Activated CD8-positive, alpha-beta T cell treated with anti-CD3 and anti-CD28 coated beads for 36 hours (primary cell): ENCODE measurements around the gene NUDT14. TPM values are rescaled to one million over a fixed set of nuclear protein-coding genes. Genes with fewer than 3 reads are reported as not detected.

Experiments
- ATAC-seq: fragments of 200-7000 bp; cut with Tn5 transposase; one replicate; pipeline ENCODE4 v1.10.0; 2021; ENCODE audit warnings: mild to moderate bottlenecking, moderate library complexity
- CTCF ChIA-PET: fragments of 350-600 bp; sonication (Branson Sonifier 250); formaldehyde crosslinking; loops from one replicate; lab custom pipeline; 2021; ENCODE audit warnings: antibody characterized with exemption; lab: Charles Lee
- POLR2A ChIA-PET: fragments of 350-600 bp; sonication (Branson Sonifier 250); formaldehyde crosslinking; loops from one replicate; lab custom pipeline; 2021; ENCODE audit warnings: antibody characterized with exemption; lab: Charles Lee
- DNase-seq: peaks from one replicate; pipeline ENCODE4 v3.0.0-alpha.2; 2020
- H3K27ac Mint-ChIP-seq: one replicate; pipeline ENCODE4 v1.8.0; 2021; ENCODE audit warnings: mild to moderate bottlenecking, mixed read lengths
- H3K27me3 Mint-ChIP-seq: one replicate; pipeline ENCODE4 v1.8.0; 2021; ENCODE audit warnings: mixed read lengths
- H3K36me3 Mint-ChIP-seq: one replicate; pipeline ENCODE4 v1.8.0; 2021; ENCODE audit warnings: low read depth, mixed read lengths
- H3K4me1 Mint-ChIP-seq: one replicate; pipeline ENCODE4 v1.8.0; 2021; ENCODE audit warnings: low read depth, mixed read lengths
- H3K4me3 Mint-ChIP-seq: one replicate; pipeline ENCODE4 v1.8.0; 2021; ENCODE audit warnings: mild to moderate bottlenecking, moderate library complexity, mixed read lengths
- H3K9me3 Mint-ChIP-seq: one replicate; pipeline ENCODE4 v1.8.0; 2021; ENCODE audit warnings: mixed read lengths
- intact Hi-C: fragments of 100-400 bp; cut with micrococcal nuclease; formaldehyde crosslinking; loops from one replicate; pipeline ENCODE4 v1.10.0; 2022
- total RNA-seq, 2 experiments: library from RNA; stranded (reverse); gene quantifications; one replicate each; pipeline ENCODE4 v1.2.3, GENCODE V29; 2021
- TF ChIP-seq, protein P1 (sequence below): fragments of 200-600 bp; IDR thresholded peaks from one replicate; pipeline ENCODE4 v1.8.0; 2022; ENCODE audit warnings: antibody characterized with exemption, mild to moderate bottlenecking

Gene NUDT14
- total RNA-seq, 2 experiments from 2014 or later, result 9.3 to 9.7 TPM

DNA sequence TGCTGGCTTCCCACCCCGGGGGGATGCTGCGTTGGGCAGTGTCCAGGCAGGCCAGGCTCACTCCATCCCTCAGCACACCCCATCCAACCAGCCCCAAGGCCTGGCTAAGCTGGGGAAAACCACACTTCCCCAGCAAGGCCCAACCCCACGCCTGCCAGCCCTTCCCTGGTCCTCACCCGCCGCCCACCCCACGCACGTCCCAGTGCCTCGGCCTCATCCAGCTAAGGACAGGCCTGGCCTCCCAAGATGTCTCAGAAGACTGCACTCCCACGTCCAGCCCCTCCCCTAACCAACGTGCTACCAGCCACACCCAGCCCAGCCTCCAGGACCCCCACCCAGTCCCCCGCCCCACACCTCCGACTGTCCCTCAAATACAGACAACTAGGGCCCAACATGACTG, 22.3 kb downstream of the NUDT14 start:
- Mint-ChIP-seq H3K27ac (no peak overlapping the region), H3K4me1 (no peaks in the 10 kb centered on the region), H3K27me3 (no peaks in the 10 kb centered on the region), H3K36me3 (no peaks in the 10 kb centered on the region), H3K4me3 (no peak overlapping the region), H3K9me3 (no peaks in the 10 kb centered on the region)
- ATAC-seq (no peak), DNase-seq (no peak)
- intact Hi-C loops, result no loop called here
- TF ChIP-seq, protein P1, sequence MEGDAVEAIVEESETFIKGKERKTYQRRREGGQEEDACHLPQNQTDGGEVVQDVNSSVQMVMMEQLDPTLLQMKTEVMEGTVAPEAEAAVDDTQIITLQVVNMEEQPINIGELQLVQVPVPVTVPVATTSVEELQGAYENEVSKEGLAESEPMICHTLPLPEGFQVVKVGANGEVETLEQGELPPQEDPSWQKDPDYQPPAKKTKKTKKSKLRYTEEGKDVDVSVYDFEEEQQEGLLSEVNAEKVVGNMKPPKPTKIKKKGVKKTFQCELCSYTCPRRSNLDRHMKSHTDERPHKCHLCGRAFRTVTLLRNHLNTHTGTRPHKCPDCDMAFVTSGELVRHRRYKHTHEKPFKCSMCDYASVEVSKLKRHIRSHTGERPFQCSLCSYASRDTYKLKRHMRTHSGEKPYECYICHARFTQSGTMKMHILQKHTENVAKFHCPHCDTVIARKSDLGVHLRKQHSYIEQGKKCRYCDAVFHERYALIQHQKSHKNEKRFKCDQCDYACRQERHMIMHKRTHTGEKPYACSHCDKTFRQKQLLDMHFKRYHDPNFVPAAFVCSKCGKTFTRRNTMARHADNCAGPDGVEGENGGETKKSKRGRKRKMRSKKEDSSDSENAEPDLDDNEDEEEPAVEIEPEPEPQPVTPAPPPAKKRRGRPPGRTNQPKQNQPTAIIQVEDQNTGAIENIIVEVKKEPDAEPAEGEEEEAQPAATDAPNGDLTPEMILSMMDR, result no peak
- CTCF ChIA-PET, result interaction anchor here (1.7 kb wide), 1 partner anchor 9 kb away, joined by 4 read pairs; the partner anchor contains the start of gene JAG2
- POLR2A ChIA-PET, result no interaction called here

DNA sequence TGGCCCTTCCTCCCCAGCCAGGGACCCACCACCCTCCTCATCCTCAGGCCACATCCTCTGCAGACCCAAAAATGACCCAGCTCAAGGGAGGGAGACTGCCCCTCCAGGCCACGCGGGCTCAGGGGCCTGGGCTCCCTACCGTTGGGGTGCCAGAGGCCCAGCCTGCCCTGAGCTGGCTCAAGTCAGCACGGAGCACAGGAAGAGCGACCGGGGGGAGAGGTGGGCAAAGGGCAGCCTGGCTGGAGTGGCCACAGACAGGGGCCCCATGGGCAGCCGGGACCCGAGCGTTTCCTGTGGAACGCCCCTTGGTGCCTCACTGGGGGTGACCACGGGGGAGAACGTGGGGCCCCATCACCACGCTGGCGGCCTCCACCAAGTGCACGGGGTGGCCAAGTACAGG, 23.2 kb downstream of the NUDT14 start:
- ChIA-PET CTCF (interaction anchor here (1.0 kb wide), 1 partner anchor 67 kb away, joined by 3 read pairs; no protein-coding TSS in a partner anchor), POLR2A (no interaction called here)
- H3K27ac Mint-ChIP-seq, result no peak overlapping the region
- H3K4me1 Mint-ChIP-seq, result no peaks in the 10 kb centered on the region
- H3K36me3 Mint-ChIP-seq, result no peaks in the 10 kb centered on the region
- no peaks in the 10 kb centered on the region for H3K9me3 Mint-ChIP-seq
- no peak for ATAC-seq
- H3K4me3 Mint-ChIP-seq, result no peak overlapping the region
- intact Hi-C loops, result no loop called here
- DNase-seq, result no peak
- TF ChIP-seq, protein P1, result no peak
- no peaks in the 10 kb centered on the region for H3K27me3 Mint-ChIP-seq

DNA sequence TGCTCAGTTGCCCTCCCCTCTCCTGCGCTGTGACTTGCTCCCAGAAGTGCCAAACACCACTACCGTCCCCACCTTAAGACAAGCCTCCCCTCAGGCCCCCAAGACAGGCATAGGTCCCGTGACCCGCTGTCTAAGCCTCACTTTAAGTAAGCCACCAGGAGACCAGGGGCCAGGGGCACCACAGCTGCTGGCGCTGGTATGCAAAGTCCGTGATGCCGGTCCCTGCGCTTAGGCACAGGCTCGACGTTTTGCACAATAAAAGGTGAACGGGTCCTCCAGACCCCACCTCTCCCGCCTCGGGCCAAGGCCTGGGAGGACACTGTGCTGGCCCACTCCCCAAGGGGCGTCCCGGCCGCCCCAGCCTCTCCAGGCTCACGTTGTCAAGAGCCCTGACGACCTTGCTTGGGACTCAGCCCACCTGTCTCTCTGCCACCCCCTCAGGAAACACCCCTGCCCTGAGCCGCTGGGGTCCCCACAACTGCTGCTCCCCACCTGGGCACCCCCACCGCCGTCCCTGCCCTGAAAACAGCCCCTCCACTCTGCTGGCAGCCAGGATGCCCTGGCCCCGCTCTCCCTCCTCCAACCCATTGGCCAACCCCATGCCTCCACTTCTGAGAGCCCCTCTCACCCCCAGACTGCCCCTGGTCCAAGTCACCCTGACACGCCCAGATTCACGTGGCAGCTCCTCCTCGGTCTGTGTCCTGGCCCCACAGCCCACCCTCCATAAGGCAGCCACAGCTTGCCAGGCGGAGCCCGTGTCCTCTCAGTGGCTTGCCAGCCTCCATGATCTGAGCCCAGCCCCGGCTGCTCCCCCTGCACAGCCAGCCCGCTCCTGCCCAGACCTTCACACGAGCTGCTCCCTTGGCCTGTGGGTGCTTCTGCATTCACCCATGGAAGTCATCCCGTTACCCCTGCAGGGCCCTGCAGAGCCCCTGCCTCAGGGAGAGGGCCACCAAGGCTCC, 24.4 kb downstream of the NUDT14 start:
- ATAC-seq, result no peak
- no peaks in the 10 kb centered on the region for H3K9me3 Mint-ChIP-seq
- intact Hi-C loops, result no loop called here
- no peak for DNase-seq
- TF ChIP-seq, protein P1, result no peak
- no peak overlapping the region for H3K4me3 Mint-ChIP-seq
- H3K27ac Mint-ChIP-seq, result no peak overlapping the region
- no peaks in the 10 kb centered on the region for H3K36me3 Mint-ChIP-seq
- POLR2A ChIA-PET, result no interaction called here
- no peaks in the 10 kb centered on the region for H3K4me1 Mint-ChIP-seq
- no peaks in the 10 kb centered on the region for H3K27me3 Mint-ChIP-seq
- CTCF ChIA-PET, result no interaction called here

DNA sequence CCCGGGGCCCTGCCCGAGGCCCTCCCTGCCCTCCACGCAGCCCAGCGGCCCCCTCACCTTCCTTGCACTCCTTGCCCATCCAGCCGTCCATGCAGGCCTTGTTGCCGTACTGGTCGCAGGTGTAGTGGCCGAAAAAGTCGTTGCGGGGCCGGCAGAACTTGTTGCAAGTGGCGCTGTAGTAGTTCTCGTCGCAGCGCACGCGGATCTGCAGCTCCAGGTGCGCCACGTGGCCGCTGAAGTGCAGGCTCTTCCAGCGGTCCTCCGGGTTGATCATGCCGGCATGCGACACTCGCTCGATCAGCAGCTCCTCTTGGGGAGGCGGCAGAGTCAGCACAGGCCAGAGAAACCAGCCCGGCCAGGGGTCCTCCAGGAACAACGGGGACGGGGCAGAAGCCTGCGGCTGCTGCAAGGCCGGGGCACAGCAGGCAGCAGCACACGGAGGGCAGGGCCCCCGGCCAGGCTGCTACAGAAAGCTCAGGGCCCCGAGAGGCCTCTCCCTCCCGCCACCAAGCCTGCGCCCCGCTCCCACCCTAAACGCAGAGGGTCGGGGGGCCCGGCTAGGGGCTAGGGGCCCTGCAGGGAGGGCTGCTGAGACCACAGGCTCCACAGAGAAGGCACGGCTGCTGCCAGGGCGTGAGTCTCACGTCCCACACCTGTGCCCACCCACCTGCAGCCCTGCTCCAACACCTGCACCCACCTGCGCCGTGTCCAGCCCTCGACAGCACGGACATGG, 25.3 kb downstream of the NUDT14 start:
- TF ChIP-seq, protein P1, result no peak
- POLR2A ChIA-PET, result no interaction called here
- no peaks in the 10 kb centered on the region for H3K27me3 Mint-ChIP-seq
- H3K4me1 Mint-ChIP-seq, result no peaks in the 10 kb centered on the region
- H3K36me3 Mint-ChIP-seq, result no peaks in the 10 kb centered on the region
- DNase-seq (no peak), ATAC-seq (no peak)
- no peak overlapping the region for H3K4me3 Mint-ChIP-seq
- CTCF ChIA-PET, result no interaction called here
- intact Hi-C loops, result no loop called here
- H3K27ac Mint-ChIP-seq, result no peak overlapping the region
- no peaks in the 10 kb centered on the region for H3K9me3 Mint-ChIP-seq
